Testis (tissue), 2 donors: ENCODE measurements around the gene MSRB1.

Experiments used
- CTCF ChIP-seq, 3 experiments: fragments of 450-650 bp in 2 of 3; fragments of 200-600 bp in 1 of 3; sonication (generic) in 1 of 3; IDR thresholded peaks; one replicate each; pipeline ENCODE4 v1.5.1; 2016 to 2019; ENCODE audit warnings: antibody characterized with exemption in 3 of 3, mild to moderate bottlenecking in 2 of 3, moderate library complexity in 1 of 3
- POLR2A ChIP-seq: fragments of 450-650 bp; IDR thresholded peaks from one replicate; pipeline ENCODE4 v1.6.1; 2017; ENCODE audit warnings: antibody characterized with exemption, mild to moderate bottlenecking, moderate library complexity

- TF ChIP-seq CTCF (IDR thresholded peaks at IDR 0.05), result no peak
- no peak for TF ChIP-seq POLR2A
Observed at GRCh38 chr16:1930338-1930720, 12.7 kb downstream of the MSRB1 start.
